Mononuclear cell (primary cell): ENCODE data around the gene GIGYF2. TPM values are rescaled to one million over a fixed set of nuclear protein-coding genes. Genes with fewer than 3 reads are reported as not detected.

Source experiments
- H3K27me3 ChIP-seq: 2 replicates; pipeline ENCODE4 v1.6.0; 2011; ENCODE audit warnings: low read length, control low read depth; ENCODE audit not compliant: insufficient read depth
- H3K4me1 ChIP-seq: 2 replicates; pipeline ENCODE4 v1.5.1; 2011; ENCODE audit warnings: mild to moderate bottlenecking, low read length, control low read depth; ENCODE audit not compliant: insufficient read depth
- H3K4me3 ChIP-seq: 2 replicates; pipeline ENCODE4 v1.5.1; 2011; ENCODE audit warnings: mild to moderate bottlenecking, low read length, moderate library complexity
- H3K9me3 ChIP-seq: 2 replicates; pipeline ENCODE4 v1.5.1; 2011; ENCODE audit warnings: low read depth, mild to moderate bottlenecking, control low read depth, low read length
- total RNA-seq: library from RNA; depleted of rRNA; stranded (reverse); fragments of >200 nt; gene quantifications from one replicate; pipeline ENCODE4 v1.2.3, GENCODE V29; 2012

The GIGYF2 gene
- total RNA-seq, 1 donor = 59.7 TPM

DNA sequence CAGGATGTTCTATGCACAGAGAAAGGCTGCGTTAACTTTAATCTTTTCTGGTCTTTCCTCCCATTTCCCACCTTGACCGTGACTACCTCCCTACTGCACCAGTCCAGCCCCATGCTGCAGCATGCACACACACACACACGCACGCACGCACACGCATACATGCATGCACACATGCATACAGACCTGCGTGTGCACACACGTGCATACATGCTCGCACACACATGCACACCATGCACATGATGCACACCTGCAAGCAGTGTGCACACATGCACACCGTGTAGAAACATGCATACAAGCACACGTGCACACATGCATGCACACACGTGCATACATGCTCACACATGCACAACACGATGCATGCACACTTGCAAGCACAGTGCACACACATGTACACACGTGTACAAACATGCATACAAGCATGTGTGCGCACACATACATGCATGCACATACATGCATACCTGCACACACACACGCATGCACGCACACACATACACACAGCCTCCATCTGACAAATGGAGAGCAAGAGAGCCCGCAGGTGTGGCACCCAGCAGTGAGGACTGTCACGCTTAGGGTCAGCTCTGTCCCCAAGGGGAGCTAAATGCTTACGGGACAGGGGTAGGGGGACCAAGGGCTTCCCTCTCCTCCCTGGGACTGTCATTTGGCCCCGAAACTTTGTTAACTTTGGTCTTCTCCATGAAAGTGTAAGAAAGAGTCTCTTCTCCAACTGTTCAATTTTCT lies 191.1 kb downstream of the GIGYF2 start:
- no peaks in the 10 kb centered on the region for H3K27me3 ChIP-seq
- no peaks in the 10 kb centered on the region for H3K4me1 ChIP-seq
- H3K9me3 ChIP-seq = no peaks in the 10 kb centered on the region
- no peak overlapping the region for H3K4me3 ChIP-seq

DNA sequence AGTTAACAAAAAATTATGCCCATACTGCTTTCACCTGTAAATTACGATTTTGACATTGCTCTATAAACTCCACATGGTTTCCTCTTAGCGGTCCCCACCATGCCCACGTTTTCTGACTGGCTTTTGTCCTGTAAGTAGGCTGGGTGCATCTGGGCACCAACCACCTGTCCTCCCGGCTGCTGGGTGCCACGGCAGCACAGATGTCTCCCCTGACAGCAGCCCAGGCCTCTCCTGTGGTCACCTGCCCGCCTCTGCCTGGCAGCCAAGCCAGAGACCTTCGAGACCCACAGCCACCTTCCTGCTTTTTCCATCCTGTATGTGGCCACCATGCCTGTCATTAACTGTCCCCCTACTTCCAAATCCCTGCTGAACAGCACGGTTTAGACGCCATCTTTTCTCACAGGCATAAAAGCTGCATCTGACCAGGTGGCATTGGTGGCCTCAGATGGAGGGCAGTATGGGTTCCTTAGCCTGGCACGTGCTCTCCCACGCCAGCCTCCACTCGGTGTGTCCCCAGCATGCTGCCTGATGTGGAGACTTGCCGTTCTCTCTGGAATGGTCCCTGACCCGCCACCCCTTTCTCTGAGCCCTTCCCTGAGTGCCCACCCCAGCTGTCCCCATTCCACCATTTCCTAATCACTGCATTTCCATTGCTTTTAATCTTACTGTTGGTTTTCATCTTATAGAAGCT lies 191.9 kb downstream of the GIGYF2 start:
- no peaks in the 10 kb centered on the region for H3K27me3 ChIP-seq
- H3K9me3 ChIP-seq = no peaks in the 10 kb centered on the region
- no peaks in the 10 kb centered on the region for H3K4me1 ChIP-seq
- no peak overlapping the region for H3K4me3 ChIP-seq

DNA sequence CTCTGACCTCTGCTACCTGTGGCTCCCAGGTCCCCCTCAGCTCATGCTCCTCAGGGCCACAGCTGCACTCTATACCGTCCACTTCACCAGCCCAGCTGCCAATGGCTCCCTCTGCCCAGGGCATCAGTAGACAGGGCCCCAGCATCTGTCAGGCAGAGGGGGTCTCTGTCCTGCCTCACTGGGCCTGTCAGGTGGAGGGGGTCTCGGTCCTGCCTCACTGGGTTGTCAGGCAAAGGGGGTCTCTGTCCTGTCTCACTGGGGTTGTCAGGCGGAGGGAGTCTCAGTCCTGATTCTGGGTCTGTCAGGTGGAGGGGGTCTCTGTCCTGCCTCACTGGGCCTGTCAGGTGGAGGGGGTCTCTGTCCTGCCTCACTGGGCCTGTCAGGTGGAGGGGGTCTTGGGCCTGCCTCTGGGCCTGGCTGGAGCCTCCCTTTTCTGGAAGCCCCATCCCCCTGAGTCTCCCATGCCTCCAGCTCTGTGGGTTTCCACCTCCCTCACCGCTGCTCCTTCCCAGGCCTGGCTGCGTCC lies 192.8 kb downstream of the GIGYF2 start:
- no peak overlapping the region for H3K4me3 ChIP-seq
- H3K9me3 ChIP-seq = no peaks in the 10 kb centered on the region
- H3K4me1 ChIP-seq = no peaks in the 10 kb centered on the region
- no peaks in the 10 kb centered on the region for H3K27me3 ChIP-seq

DNA sequence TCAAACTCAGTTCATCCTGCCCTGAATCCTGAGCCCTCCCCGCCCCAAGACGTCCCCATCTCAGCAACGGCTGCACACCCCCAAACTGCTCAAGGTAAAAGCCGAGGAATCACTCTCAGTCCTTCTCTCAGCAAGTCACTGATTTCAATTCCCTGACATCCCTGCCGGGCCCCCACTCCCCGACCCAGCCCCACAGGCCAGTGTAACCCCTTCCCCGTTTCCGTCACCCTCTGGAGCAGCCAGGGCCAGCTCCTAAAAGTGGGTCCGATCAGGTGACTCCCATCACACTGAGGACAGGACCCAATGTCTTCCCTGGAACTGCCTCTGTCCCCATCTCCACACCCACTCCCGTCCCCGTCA lies 193.4 kb downstream of the GIGYF2 start:
- Histone ChIP-seq H3K27me3 (no peaks in the 10 kb centered on the region), H3K4me3 (no peak overlapping the region), H3K9me3 (no peaks in the 10 kb centered on the region), H3K4me1 (no peaks in the 10 kb centered on the region)

DNA sequence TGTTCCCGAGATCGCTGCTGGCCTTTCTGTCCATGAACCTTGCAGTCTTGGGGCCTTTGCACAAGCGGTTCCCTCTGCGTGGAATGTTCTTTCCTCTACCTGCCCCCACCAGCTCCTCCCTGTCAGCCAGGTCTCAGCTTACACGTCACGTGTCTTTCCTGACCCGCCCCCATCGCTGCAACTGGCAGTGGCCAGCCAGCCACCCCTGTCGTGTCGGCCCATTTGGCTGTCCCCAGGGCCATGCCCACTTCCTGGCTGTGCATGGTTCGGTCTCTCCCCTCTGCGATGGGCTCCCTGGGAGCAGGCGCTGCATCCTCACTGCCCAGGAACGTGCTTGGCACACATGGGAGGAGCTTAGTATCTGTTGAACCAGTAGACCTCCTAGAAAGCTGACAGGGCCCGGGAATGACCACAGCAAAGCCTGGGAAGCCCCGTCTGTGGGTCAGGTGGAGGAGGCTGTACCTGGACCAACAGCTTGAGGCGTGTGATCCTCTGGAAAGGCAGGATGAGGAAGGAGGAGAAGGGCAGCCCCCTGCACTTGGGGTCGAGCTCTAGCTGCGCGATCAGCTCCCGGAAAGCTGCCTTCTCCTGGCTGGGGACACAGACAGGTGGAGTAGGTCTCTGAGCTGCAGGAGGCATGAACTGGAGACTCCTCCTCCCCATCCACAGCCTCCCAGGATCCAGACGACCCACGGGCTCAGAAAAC lies 193.9 kb downstream of the GIGYF2 start:
- Histone ChIP-seq H3K4me1 (no peaks in the 10 kb centered on the region), H3K27me3 (no peaks in the 10 kb centered on the region), H3K4me3 (no peak overlapping the region), H3K9me3 (no peaks in the 10 kb centered on the region)

DNA sequence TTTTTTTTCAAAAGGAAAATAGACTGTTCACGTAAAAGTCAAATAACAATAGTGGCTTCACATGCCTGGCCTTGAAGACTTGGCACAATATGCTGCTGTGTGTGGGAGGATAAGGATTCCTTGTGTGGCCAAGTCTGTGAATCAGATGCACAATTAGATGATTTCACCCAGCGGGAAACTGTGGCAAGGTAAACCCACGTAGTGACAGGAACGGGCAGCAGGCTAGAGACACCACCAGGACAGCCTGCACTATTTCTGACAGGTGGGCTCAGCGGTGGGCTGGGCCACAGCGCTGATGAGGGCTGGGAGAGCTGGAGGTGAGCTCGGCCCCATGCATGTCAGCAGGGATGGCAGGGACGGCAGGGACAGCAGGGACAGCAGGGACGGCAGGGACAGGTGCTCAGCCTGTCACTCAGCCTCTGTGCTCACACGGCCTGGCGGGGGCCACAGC lies 194.5 kb downstream of the GIGYF2 start:
- H3K4me1 ChIP-seq = no peaks in the 10 kb centered on the region
- no peaks in the 10 kb centered on the region for H3K9me3 ChIP-seq
- H3K4me3 ChIP-seq = no peak overlapping the region
- no peaks in the 10 kb centered on the region for H3K27me3 ChIP-seq

DNA sequence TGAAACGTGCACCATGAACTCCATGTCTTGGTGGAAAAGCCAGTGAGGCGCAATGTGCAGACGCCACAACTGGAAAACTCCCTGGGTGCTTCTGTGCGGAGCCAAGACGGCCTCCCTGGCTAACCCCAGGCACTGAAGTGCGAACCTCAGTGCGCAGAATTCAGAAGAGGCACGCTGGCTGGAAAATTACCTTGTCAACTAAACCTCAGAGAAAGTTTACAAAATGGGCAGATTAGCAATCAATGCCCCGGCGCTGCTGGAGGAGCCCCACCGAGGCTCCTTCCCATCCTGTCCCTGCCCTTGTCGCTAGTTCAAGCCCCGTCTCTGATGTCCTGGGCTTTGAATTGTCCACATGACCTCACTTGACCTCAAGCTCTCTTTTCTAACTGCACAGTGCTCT lies 195.1 kb downstream of the GIGYF2 start:
- Histone ChIP-seq H3K4me3 (no peak overlapping the region), H3K27me3 (no peaks in the 10 kb centered on the region), H3K9me3 (no peaks in the 10 kb centered on the region), H3K4me1 (no peaks in the 10 kb centered on the region)

DNA sequence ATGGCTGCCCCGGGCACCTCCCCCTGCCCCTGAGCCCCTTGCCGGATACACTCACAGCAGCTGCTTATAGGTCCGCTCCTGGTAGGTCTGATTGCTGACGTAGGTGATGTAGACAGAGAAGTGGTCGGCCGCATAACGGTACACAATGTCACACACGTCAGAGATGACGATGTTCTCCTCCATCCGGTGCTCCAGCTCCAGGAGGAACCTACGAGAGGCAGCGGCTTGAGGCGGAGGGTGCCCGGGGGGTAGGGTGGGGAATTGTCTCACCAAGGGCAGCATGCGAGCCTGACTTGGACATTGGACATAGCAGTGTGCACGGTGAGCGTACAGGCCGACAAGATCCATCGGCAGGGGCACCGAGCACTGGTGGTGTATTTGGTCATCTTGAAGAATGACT lies 195.7 kb downstream of the GIGYF2 start:
- no peaks in the 10 kb centered on the region for H3K4me1 ChIP-seq
- H3K27me3 ChIP-seq = no peaks in the 10 kb centered on the region
- no peaks in the 10 kb centered on the region for H3K9me3 ChIP-seq
- H3K4me3 ChIP-seq = no peak overlapping the region

DNA sequence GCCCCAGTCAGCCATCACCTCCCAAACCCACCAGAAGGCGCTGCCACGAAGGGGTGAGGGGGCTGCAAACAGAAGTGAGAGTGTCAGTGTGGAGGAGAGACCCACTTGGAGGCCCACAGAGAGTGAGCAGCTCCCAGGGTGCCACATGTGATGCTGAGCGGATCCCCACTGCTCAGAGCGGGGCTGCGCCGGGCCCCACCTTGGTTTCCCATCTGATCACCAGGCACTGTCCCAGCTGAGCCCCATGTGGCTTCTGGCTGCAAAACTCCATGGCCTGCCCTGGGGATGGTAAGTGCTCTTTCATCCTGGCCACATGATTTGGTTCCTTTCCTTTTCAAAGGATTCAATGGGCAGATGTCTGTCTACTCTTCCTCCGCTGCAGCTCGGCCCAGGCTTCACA lies 196.7 kb downstream of the GIGYF2 start:
- H3K4me3 ChIP-seq = no peak overlapping the region
- no peaks in the 10 kb centered on the region for H3K4me1 ChIP-seq
- H3K27me3 ChIP-seq = no peaks in the 10 kb centered on the region
- no peaks in the 10 kb centered on the region for H3K9me3 ChIP-seq

DNA sequence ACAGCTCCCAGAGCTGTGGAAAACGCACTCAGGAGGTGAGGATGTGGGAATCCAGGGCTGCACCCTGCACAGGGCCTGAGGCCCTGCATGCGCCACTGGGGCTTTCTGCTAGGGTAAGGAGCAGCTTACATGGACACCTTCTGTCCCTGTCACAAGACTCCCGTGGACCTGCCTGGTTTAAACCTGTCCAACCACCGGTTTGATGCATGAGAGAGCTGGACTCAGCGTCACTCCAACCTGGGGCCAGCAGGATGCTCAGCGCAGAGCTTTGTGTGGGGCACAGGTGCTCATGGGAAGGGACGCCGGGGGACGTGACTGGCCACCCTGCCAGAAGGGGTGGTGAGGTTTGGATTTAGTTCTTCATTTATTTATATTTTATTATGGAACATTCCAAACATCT lies 197.1 kb downstream of the GIGYF2 start:
- H3K9me3 ChIP-seq = no peaks in the 10 kb centered on the region

DNA sequence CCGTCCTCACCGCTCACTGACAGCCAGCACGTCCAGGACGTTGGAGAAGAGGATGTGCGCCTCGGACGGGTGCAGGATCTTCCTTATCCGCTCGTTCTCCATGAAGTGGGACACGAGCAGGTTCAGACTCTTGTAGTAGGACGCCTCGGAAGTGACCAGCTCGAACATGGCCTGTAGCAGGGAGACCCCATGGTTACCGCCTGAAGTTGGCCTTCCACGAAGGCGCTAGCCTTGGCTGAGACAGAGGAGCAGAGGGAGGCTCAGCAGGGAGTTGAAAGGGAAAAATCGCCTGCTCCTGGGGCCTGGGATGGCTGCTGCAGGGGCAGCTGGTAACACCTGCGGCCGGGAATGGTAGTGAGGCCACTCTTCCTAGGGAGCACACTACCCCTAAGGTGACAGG lies 197.6 kb downstream of the GIGYF2 start:
- H3K9me3 ChIP-seq = no peaks in the 10 kb centered on the region
- H3K27me3 ChIP-seq = no peaks in the 10 kb centered on the region
- H3K4me1 ChIP-seq = no peaks in the 10 kb centered on the region
- no peak overlapping the region for H3K4me3 ChIP-seq

More for the DNA sequence above, 197.1 kb downstream of the GIGYF2 start:
- H3K4me3 ChIP-seq = no peak overlapping the region
- H3K27me3 ChIP-seq = no peaks in the 10 kb centered on the region
- no peaks in the 10 kb centered on the region for H3K4me1 ChIP-seq

DNA sequence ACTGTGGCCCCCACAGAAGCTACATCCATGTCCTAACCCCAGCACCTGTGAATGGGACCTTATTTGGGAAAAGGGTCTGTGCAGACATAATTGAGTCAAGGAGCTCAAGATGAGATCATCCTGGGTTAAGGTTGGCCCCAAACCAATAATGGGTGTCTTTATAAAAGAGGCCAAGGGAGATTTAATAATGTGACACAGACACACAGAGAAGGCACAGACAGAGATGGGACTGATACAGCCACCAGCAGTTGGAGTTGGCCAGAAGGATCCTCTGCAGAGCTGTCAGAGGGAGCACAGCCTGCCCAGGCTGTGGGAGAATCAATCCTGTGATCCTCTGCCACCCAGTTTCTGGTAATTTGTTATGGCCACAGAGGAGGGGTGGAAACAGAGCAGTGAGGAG lies 199.0 kb downstream of the GIGYF2 start:
- H3K4me3 ChIP-seq = no peak overlapping the region
- H3K4me1 ChIP-seq = peaks cover 4% of the 10 kb centered on the region
- no peaks in the 10 kb centered on the region for H3K27me3 ChIP-seq
- no peaks in the 10 kb centered on the region for H3K9me3 ChIP-seq

DNA sequence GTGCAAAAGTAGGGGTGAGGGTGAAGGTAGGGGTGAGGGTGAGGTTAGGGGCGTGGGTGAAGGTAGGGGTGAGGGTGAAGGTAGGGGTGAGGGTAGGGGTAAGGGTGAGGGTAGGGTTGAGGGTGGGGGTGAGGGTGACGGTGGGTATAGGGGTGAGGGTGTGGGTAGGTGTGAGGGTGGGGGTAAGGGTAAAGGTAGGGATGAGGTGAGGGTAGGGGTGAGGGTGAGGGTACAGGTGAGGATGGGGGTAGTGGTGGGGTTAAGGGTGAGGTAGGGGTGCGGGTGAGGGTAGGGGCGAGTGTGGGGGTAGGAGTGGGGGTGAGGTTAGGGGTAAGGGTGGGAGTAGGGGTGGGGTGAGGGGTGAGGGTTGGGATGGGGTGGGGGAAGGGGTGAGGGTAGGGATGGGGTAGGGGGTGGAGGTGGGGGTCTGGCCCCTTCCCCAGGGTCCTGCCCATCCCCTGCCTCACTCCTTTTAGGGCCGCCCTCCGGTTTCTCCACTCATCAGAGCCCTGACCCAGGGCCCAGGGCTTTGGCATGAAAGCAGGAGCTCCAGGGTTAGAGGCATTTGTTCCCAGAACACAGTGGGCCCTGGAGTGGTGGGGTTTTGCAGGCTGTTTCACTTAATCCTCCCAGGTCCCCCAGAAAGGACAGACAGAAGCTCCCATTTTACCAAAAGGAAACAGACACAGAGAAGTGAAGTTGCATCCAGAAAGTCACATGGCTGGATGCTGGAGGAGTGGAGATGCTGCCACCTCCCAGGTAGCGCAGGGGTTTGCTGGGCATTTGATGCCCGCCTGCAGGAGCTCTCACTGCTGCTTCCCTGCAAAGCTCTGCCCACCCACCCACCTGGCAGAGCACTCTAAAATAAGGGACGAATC lies 199.8 kb downstream of the GIGYF2 start:
- Histone ChIP-seq H3K4me3 (no peak overlapping the region), H3K9me3 (no peaks in the 10 kb centered on the region), H3K4me1 (peaks cover 12% of the 10 kb centered on the region), H3K27me3 (no peaks in the 10 kb centered on the region)

DNA sequence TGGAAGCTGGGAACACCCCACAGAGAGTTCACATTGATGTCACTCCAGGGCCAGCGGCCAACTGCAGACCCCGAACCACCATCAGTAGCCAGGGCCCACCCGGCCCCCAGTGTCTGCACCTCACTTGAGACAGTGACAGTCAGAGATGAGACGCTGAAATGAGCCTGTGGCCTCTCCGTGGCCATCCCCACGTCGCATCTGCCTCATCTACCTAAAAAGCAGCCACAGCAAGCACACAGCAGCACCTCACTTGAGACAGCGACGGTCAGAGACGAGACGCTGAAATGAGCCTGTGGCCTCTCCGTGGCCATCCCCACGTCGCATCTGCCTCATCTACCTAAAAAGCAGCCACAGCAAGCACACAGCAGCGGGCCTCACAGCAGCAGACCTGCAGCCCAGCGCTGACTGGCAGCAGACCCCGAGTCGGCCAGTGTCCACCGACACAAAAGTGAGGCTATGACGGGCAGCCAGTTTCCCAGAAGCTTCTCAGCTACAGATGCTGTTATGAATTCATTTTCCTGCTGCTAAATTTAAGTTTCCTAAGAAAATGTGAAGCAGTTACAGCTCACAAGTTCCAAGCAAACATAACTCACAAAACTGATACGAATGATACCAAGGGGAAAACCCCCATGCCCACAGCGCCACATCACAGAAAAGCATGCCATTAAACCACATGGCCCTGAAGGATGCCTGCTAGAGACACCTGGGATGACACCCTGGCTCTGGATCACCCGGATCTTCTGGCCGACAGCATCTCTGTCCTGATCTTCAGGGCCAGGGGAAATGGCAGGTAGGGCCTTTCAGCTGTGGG lies 200.7 kb downstream of the GIGYF2 start:
- Histone ChIP-seq H3K4me3 (no peak overlapping the region), H3K27me3 (no peaks in the 10 kb centered on the region), H3K4me1 (peaks cover 12% of the 10 kb centered on the region), H3K9me3 (no peaks in the 10 kb centered on the region)
